Heart right ventricle (tissue), 16 donors: ENCODE measurements around the gene ADAMTSL4. TPM values are rescaled to one million over a fixed set of nuclear protein-coding genes. Genes with fewer than 3 reads are reported as not detected.

Experiments
- ATAC-seq, 8 donors: fragments of 200-7000 bp; cut with Tn5 transposase; one replicate each; pipeline ENCODE4 v1.9.1; 2020; ENCODE audit warnings: mild to moderate bottlenecking in 8 of 8, moderate library complexity in 8 of 8, moderate number of reproducible peaks in 1 of 8
- DNase-seq, 2 donors: peaks; one replicate each; pipeline ENCODE4 v3.0.0-alpha.2; 2020
- H3K27ac ChIP-seq, 10 donors: fragments of 200-600 bp; sonication (generic) in 2 of 10; one replicate each; pipeline versions ENCODE4 v1.5.0 to v1.8.0; 2020 to 2022; ENCODE audit warnings: mild to moderate bottlenecking in 3 of 10
- H3K27me3 ChIP-seq, 7 donors: fragments of 200-600 bp; one replicate each; pipeline ENCODE4 v1.8.0; 2021 to 2022; ENCODE audit warnings: mild to moderate bottlenecking in 2 of 7
- H3K36me3 ChIP-seq, 9 donors: fragments of 200-600 bp; sonication (generic) in 1 of 9; one replicate each; pipeline versions ENCODE4 v1.5.0 to v1.8.0; 2020 to 2022; ENCODE audit warnings: mild to moderate bottlenecking in 2 of 9
- H3K4me1 ChIP-seq, 9 donors: fragments of 200-600 bp; sonication (generic) in 1 of 9; one replicate each; pipeline versions ENCODE4 v1.5.0 to v1.8.0; 2020 to 2022; ENCODE audit warnings: mild to moderate bottlenecking in 4 of 9
- H3K4me3 ChIP-seq, 10 donors: fragments of 200-600 bp; sonication (generic) in 2 of 10; one replicate each; pipeline versions ENCODE4 v1.5.0 to v1.8.0; 2020 to 2022; ENCODE audit warnings: mild to moderate bottlenecking in 7 of 10, moderate library complexity in 2 of 10
- H3K9me3 ChIP-seq, 11 donors: fragments of 200-600 bp in 10 of 11; sonication (generic) in 2 of 11; one replicate each; pipeline versions ENCODE4 v1.5.0 to v1.8.0; 2013 to 2022; ENCODE audit warnings: mild to moderate bottlenecking in 2 of 11, control low read depth in 1 of 11, moderate library complexity in 1 of 11
- CTCF ChIP-seq, 9 donors: fragments of 200-600 bp; sonication (generic) in 2 of 9; IDR thresholded peaks; one replicate each; pipeline versions ENCODE4 v1.5.0 to v1.8.0; 2021 to 2022; ENCODE audit warnings: antibody characterized with exemption in 9 of 9, mild to moderate bottlenecking in 5 of 9, moderate library complexity in 1 of 9
- WGBS, 2 donors: extraction: QIAGEN DNeasy Blood & Tissue Kit; methylation state at CpG; one replicate each; pipeline ENCODE4 v1.1.7; 2013; ENCODE audit warnings: inconsistent platforms in 1 of 2; 5-methylcytosine and 5-hydroxymethylcytosine counted together
- intact Hi-C, 10 donors: fragments of 100-400 bp; cut with DNase I; formaldehyde crosslinking; loops; one replicate each; pipeline versions ENCODE4 v1.11.1 to v1.14.2; 2022
- polyA plus RNA-seq, 2 donors: library from polyadenylated mRNA; stranded (reverse); fragments of 200-250 nt; gene quantifications; one replicate each; pipeline ENCODE4 v1.2.3, GENCODE V29; 2013
- total RNA-seq, 10 donors: library from RNA; stranded (reverse); fragmentation: NEBNext Ultra II Directional in 3 of 10; extraction: Animal tissue kit (Norgen Biotek cat#: 25700) in 3 of 10; gene quantifications; one replicate each; pipeline versions ENCODE4 v1.2.1 to v1.2.4, GENCODE V29; 2021 to 2023
- donor health status: Arrhythmogenic right ventricular cardiomyopathy.
- donor health status: ischemic (EF 13 %, LVEDD 7.1; RV severe dilation, severe dysfunction).
- donor health status: healthy with polysubstance abuse.
- donor health status: DM: no; HTN: yes; CAD: no.
- donor health status: DM: no; HTN: no; CAD: no.
- donor health status: ischemic (EF 25% LVEDD 6.9; RV normal size, moderate dysfunction).
- donor health status: ischemic (EF 25% LVEDD 5.7; RV mildly dilated, moderate dysfunction).
- donor health status: healthy.
- donor health status: DM: yes; HTN: yes; CAD: no.
- donor health status: Ischemic cardiomyopathy.
- donor health status: ischemic (EF 35%, LVEDD 5.7; RV mildly dilated, moderate dysfunction).
- donor health status: nonischemic (EF 11% LVEDD 7.7; RV severe dilation, severe dysfunction).
- donor health status: DM: yes; HTN: yes; CAD: no.
- donor health status: PGD.
- donor health status: ischemic (EF 29% LVEDD 5.4; RV normal size, mild dysfunction).
- donor health status: nonischemic (EF 23%, LVEDD 6.1; RV moderate dilation, normal function).

Gene ADAMTSL4
- total and polyA plus RNA-seq, 12 donors: 22.2 to 86.5 (median 44.6) TPM

DNA sequence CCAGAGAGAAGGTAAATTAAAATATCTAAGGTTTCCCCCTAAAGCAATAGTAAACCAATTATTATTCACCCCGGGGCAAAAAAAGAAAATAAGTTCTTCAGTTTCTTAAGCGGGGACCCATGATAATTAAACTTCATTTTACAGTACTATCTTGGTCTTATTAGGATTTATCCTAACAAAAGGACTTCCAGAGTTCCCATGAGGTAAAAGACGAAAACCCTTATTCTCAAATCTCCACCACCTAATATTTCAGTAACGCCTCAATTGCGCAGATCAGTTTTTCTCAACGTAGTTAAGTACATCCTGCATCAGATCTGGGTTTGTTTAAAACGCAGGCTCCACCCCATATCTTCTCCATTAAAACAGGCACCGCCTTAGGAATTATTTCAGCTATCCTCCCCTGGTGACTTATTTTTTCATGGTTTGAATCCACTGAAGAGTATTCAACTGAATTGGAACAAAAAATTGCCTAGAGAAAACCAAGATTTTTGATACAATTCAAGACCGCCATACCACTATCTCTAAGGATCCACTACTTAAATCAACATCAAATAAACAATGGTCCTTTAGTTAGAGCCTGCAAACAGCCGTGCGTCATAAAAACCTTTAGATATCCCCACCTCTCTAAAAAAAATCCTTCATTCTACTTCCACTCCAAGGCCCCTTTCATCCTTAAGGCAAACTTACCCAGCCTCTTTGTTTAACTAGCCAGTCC lies 28.5 kb downstream of the ADAMTSL4 start:
- Histone ChIP-seq H3K9me3 (no peaks in the 10 kb centered on the region), H3K27me3 (no peaks in the 10 kb centered on the region), H3K36me3 (peaks cover 0 to 64% (median 35%) of the 10 kb centered on the region in 9 donors), H3K4me3 (peak overlapping the region; percentile 82 to 99 (median 96)), H3K4me1 (peaks cover 9 to 58% (median 45%) of the 10 kb centered on the region in 9 donors), H3K27ac (peak overlapping the region; percentile 91 to 100 (median 100))
- no peak for TF ChIP-seq CTCF (IDR thresholded peaks at IDR 0.05)
- ATAC-seq: no peak
- intact Hi-C loops: loop anchor here in 7 of 10 donors (1.0 to 5.0 kb wide), 8 partner anchors 10 to 51 kb away; partner anchors contain the start of gene ENSA (in 1 of the 7)
- DNase-seq: no peak
- WGBS, 2 donors: 1% methylated on average over 11 of the region's 11 CpGs

DNA sequence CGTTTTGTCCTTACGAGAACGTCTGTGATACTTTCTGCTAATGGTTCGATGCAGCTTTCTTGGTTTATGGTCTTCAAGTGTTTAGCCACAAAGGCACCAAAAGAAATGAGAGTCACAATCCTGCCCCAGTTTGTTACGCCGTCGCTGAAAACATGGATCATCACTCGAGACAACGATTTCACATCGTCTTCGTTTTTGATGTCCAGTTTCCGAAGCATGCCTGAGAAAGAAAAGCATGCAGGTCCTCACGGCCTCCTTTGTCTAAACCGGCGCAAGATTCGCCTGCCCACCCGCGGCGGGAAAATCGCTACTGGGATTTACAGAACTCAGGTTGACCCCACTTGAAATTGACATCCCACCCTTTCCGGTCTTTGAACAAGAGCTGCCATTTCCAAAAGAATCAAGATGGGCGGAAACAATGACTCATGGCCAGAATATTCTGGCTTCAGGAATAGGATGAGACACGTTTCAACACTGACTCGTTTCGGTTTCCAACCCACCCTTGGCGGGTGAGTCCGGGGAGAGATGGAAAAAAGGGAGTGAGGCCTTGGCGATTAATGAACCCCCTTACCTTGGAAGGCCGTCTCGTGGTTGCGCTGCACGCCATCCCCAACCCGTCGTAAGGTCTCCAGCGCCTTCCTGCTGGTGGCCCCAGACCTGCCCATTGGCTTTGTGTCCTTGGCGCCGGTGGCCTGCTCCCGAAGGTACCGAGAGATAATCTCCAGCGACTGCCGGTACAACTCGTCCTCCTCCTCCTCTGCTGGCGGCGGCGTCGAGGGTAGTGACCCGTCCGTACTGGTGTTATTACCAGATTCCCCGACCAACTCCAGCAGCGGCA lies 29.3 kb downstream of the ADAMTSL4 start:
- Histone ChIP-seq H3K4me1 (peaks cover 2 to 53% (median 37%) of the 10 kb centered on the region in 9 donors), H3K36me3 (peaks cover 0 to 56% (median 28%) of the 10 kb centered on the region in 9 donors), H3K9me3 (no peaks in the 10 kb centered on the region), H3K27me3 (no peaks in the 10 kb centered on the region), H3K4me3 (peak overlapping the region; percentile 82 to 99 (median 96)), H3K27ac (peak overlapping the region; percentile 91 to 100 (median 100))
- WGBS, 2 donors: 0% methylated on average over 50 of the region's 50 CpGs
- DNase-seq (peak; percentile 46 to 88), ATAC-seq (peak; percentile 41 to 66 (median 53))
- intact Hi-C loops: loop anchor here in 7 of 10 donors (1.0 to 5.0 kb wide), 7 partner anchors 17 to 50 kb away; partner anchors contain the start of gene ENSA (in 1 of the 7)
- TF ChIP-seq CTCF (IDR thresholded peaks at IDR 0.05): no peak

DNA sequence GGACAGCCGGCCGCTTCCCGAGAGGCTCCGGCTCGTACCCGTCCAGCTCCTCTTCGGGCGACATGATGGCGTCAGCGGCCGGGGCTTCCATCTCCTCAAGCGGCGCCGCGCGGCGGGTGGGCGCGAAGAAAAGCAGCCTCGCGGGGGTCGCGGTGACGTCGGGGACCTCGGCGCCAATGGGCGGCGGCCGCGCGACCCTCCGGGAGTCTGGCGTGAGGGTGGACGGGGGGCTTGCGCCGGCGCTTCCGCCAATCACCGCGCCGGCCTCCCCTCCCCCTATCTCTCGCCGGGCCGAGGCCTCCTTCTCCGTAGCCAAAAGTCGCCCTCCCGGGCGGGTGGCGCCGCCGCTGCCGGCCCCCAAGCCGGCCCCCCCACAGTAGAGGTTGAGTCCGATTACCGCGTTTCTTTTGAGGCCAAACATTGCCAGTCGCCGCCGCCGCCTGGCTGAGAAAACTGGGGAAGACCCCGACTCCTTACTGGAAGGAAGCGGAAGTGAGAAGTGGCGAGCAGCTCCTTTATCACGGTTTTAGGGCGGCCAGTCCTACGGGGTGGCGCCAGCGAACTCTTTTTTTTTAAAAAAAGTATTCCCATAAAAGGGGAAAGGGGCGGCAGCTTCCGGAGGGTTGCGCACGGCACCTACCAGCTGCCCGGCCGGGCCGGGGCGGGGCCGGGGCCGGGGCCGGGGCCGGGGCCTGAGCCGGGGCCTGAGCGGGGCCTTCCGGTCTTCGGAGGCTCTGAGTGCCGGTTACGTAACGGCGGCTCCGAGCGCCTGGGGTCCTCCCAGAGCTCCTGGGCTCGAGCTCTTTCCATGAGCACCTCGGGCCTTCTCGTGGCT lies 30.1 kb downstream of the ADAMTSL4 start, which contains the start of gene MCL1:
Gene MCL1, minus strand, starts transcription at position 501 of the 835 bp plus-strand sequence. Its CDS starts 80 bp downstream, at position 421.
- Histone ChIP-seq H3K9me3 (no peaks in the 10 kb centered on the region), H3K27me3 (no peaks in the 10 kb centered on the region), H3K36me3 (peaks cover 0 to 48% (median 20%) of the 10 kb centered on the region in 9 donors), H3K27ac (peak within 1 kb of the TSS; percentile 91 to 100 (median 100)), H3K4me1 (peaks cover 0 to 44% (median 28%) of the 10 kb centered on the region in 9 donors), H3K4me3 (peak within 1 kb of the TSS; percentile 82 to 99 (median 96))
- DNase-seq (peak; percentile 93 to 96), ATAC-seq (peak; percentile 87 to 95 (median 90))
- peak in 2 of 9 donors; percentile 16 to 19 for TF ChIP-seq CTCF (IDR thresholded peaks at IDR 0.05)
- intact Hi-C loops: loop anchor here in 7 of 10 donors (1.0 to 5.0 kb wide), 7 partner anchors 18 to 49 kb away; partner anchors contain the start of gene ENSA (in 1 of the 7)
- WGBS, 2 donors: 0 to 1% methylated on average over 92 to 94 of the region's 94 CpGs
